Rectal smooth muscle tissue (tissue), 1 donor: Measurements from ENCODE around the gene PKD1L1.

ENCODE experiments used
- H3K27ac ChIP-seq: one replicate; pipeline ENCODE4 v1.7.0; 2013; ENCODE audit warnings: low read depth, low read length, inconsistent platforms
- H3K27me3 ChIP-seq: one replicate; pipeline ENCODE4 v1.7.0; 2013; ENCODE audit warnings: low read length; ENCODE audit not compliant: control insufficient read depth, insufficient read depth
- H3K36me3 ChIP-seq: one replicate; pipeline ENCODE4 v1.7.0; 2013; ENCODE audit warnings: low read length; ENCODE audit not compliant: control insufficient read depth, insufficient read depth
- H3K4me1 ChIP-seq: one replicate; pipeline ENCODE4 v1.7.0; 2013; ENCODE audit warnings: low read length; ENCODE audit not compliant: control insufficient read depth, insufficient read depth
- H3K4me3 ChIP-seq: one replicate; pipeline ENCODE4 v1.7.0; 2013; ENCODE audit warnings: low read length
- H3K9ac ChIP-seq: one replicate; pipeline ENCODE4 v1.7.0; 2013; ENCODE audit warnings: low read length

The PKD1L1 gene

GRCh38 chr7:47811632-47812380, 136.5 kb downstream of the PKD1L1 start:
- Histone ChIP-seq H3K27ac (no peak overlapping the region), H3K4me3 (no peak overlapping the region), H3K9ac (no peak overlapping the region), H3K4me1 (no peaks in the 10 kb centered on the region), H3K36me3 (no peaks in the 10 kb centered on the region), H3K27me3 (no peaks in the 10 kb centered on the region)

DNA sequence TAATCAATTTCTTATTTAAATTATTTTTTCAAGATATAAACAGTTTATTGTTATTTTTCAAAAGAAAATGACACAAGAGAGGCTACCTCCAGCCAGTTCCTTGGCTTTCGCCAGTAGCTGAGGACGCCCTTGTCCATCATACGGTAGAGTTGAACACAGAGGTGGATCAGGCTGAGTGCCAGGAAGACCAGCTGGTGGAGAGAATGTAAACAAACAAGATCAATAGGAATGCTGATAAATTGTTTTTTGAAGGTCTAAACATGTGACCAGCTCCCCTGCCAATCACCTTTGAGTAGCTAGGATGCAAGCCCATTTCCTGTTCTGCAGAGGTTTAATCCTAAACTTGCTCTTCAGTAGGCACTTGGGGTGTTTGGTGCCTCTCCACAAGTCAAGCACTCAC, 138.9 kb downstream of the PKD1L1 start:
- Histone ChIP-seq H3K4me1 (peaks cover 3% of the 10 kb centered on the region), H3K9ac (no peak overlapping the region), H3K27me3 (no peaks in the 10 kb centered on the region), H3K27ac (no peak overlapping the region), H3K36me3 (no peaks in the 10 kb centered on the region), H3K4me3 (no peak overlapping the region)

GRCh38 chr7:47808321-47808720, 139.9 kb downstream of the PKD1L1 start:
- Histone ChIP-seq H3K4me3 (no peak overlapping the region), H3K27me3 (no peaks in the 10 kb centered on the region), H3K36me3 (no peaks in the 10 kb centered on the region), H3K4me1 (peaks cover 3% of the 10 kb centered on the region), H3K27ac (no peak overlapping the region), H3K9ac (no peak overlapping the region)

- no peak overlapping the region for H3K27ac ChIP-seq
- H3K36me3 ChIP-seq = no peaks in the 10 kb centered on the region
- no peaks in the 10 kb centered on the region for H3K27me3 ChIP-seq
Observed at GRCh38 chr7:47807756-47808155, 140.5 kb downstream of the PKD1L1 start.

GRCh38 chr7:47807126-47807525, 141.1 kb downstream of the PKD1L1 start:
- peaks cover 3% of the 10 kb centered on the region for H3K4me1 ChIP-seq
- no peak overlapping the region for H3K9ac ChIP-seq
- no peaks in the 10 kb centered on the region for H3K36me3 ChIP-seq
- no peak overlapping the region for H3K27ac ChIP-seq
- no peak overlapping the region for H3K4me3 ChIP-seq
- H3K27me3 ChIP-seq = no peaks in the 10 kb centered on the region

More at GRCh38 chr7:47807756-47808155, 140.5 kb downstream of the PKD1L1 start:
- no peak overlapping the region for H3K9ac ChIP-seq
- H3K4me1 ChIP-seq = peaks cover 3% of the 10 kb centered on the region
- no peak overlapping the region for H3K4me3 ChIP-seq

DNA sequence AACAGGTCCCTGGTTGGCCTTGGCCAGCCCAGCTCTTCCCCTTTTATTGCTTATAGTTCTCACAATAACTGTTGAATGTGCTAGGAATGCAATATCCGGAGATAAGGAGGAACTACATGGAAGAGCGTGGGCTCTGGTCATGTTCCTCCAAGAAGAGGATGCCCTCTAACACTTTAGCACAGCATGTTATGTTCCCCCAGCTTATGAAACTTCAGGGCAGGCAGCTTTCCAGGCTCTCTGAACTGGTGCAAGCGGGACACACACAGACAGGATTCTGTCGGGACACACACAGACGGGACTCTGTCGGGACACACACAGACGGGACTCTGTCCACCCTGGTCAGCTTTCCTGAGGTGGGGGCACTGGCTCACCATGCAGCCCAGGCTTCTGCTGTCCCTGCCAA, 141.6 kb downstream of the PKD1L1 start:
- no peaks in the 10 kb centered on the region for H3K27me3 ChIP-seq
- H3K27ac ChIP-seq = no peak overlapping the region
- no peak overlapping the region for H3K4me3 ChIP-seq
- H3K9ac ChIP-seq = no peak overlapping the region
- peaks cover 3% of the 10 kb centered on the region for H3K4me1 ChIP-seq
- no peaks in the 10 kb centered on the region for H3K36me3 ChIP-seq

DNA sequence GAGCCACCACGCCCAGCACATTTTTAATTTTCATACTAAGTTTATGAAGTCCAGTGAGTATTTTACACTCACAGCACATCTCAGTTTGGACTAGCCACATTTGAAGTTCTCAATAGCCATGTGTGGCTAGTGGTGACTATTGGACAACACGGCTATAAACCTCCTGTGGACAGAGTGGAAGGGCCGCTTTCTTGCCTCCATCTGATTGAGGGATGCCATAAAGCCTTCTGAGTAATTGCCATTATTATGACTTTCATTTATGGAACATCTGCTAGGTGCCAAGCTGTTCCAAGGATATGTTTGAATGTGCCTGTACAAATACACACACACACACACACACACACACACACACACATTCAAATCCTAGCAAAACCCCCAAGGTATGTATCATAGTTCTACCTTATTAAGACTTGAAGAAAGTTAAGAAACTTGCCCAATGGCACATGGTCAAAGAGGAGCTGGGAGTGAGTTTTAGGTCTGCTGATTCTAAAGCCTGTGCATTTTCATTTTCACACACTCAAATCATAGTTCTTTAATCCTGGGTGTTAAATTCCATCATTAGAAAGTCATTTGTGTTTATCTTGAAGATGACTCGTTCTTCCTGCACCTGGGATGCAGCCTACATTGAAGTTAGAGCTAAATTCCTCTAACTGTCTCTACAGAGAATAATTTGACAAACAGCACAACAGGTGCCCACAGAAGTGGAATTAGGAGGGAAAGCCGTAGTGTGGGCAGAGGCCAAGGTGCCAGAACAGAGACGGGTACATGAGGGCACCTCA, 143.3 kb downstream of the PKD1L1 start:
- H3K4me3 ChIP-seq = no peak overlapping the region
- no peaks in the 10 kb centered on the region for H3K36me3 ChIP-seq
- H3K4me1 ChIP-seq = peaks cover 3% of the 10 kb centered on the region
- no peak overlapping the region for H3K9ac ChIP-seq
- H3K27me3 ChIP-seq = no peaks in the 10 kb centered on the region
- no peak overlapping the region for H3K27ac ChIP-seq

DNA sequence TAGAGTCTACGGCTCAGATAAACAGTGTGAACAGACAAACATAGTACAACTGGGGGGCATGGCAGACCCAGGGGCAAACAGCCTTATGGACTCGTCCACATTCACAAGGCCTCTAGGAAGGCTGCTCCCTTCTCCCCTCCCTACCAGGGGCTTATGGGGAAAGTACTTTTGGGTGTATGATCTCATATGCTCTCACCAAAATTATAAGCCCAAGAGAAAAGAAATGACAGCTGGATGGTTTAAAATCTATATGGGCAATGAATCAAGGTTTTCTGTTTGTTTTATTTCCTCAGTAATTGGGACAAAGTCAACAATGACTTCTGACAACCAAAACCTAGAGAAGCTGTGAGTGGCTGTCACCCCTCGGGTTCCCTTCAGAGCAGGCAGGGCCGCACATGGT, 144.4 kb downstream of the PKD1L1 start:
- H3K4me1 ChIP-seq = peaks cover 3% of the 10 kb centered on the region

DNA sequence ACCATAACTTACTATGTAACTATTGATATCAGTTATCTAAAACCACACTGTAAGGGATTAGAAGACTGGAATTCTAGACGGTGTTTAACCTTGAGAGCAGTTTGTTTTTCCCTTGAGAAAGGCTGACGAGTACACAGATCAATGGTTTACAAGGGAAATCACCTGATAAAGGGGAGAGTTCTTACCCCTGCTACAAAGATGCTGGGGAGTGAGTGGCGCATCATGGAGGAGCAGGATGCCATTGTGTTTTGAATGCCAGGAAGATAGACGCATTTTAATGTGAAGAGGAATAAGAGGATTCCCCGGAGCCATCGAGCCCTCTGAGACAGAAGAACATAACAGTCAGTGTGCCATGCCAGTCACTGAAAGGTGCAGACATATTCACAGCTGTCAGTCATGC, 145.2 kb downstream of the PKD1L1 start:
- Histone ChIP-seq H3K27me3 (no peaks in the 10 kb centered on the region), H3K9ac (no peak overlapping the region), H3K36me3 (no peaks in the 10 kb centered on the region), H3K4me3 (no peak overlapping the region), H3K27ac (no peak overlapping the region), H3K4me1 (peaks cover 3% of the 10 kb centered on the region)

More for the DNA sequence above, 144.4 kb downstream of the PKD1L1 start:
- Histone ChIP-seq H3K27me3 (no peaks in the 10 kb centered on the region), H3K9ac (no peak overlapping the region), H3K4me3 (no peak overlapping the region), H3K27ac (no peak overlapping the region), H3K36me3 (no peaks in the 10 kb centered on the region)

GRCh38 chr7:47801423-47801822, 146.8 kb downstream of the PKD1L1 start:
- no peak overlapping the region for H3K9ac ChIP-seq
- H3K4me1 ChIP-seq = peaks cover 3% of the 10 kb centered on the region
- no peak overlapping the region for H3K4me3 ChIP-seq
- no peaks in the 10 kb centered on the region for H3K27me3 ChIP-seq
- no peak overlapping the region for H3K27ac ChIP-seq
- no peaks in the 10 kb centered on the region for H3K36me3 ChIP-seq

DNA sequence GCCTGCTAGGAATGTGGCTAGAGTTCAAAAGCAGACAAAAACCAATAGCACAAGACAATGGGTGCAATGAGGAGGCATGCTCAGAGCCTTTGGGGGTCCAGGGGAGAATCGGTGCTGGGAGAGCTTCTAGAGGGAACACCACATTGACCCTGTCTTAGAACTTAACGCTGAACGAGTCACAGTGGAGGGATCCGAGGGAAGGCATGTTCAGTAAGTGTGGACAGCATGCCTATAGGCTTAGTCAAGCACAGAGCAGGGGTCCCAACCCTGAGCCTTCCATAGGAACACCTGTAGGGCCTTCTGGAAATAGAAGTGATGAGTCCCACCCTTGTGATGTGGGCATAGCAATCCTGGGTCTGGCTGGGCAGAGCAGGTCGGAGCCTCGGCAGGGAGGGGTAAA, 148.7 kb downstream of the PKD1L1 start:
- H3K9ac ChIP-seq = no peak overlapping the region
- H3K4me1 ChIP-seq = no peaks in the 10 kb centered on the region
- no peaks in the 10 kb centered on the region for H3K27me3 ChIP-seq
- H3K36me3 ChIP-seq = no peaks in the 10 kb centered on the region
- no peak overlapping the region for H3K27ac ChIP-seq
- H3K4me3 ChIP-seq = no peak overlapping the region

GRCh38 chr7:47796347-47796746, 151.9 kb downstream of the PKD1L1 start:
- Histone ChIP-seq H3K9ac (no peak overlapping the region), H3K27ac (no peak overlapping the region), H3K4me1 (no peaks in the 10 kb centered on the region), H3K27me3 (no peaks in the 10 kb centered on the region), H3K36me3 (no peaks in the 10 kb centered on the region), H3K4me3 (no peak overlapping the region)

- H3K27me3 ChIP-seq = no peaks in the 10 kb centered on the region
- no peak overlapping the region for H3K4me3 ChIP-seq
- H3K27ac ChIP-seq = no peak overlapping the region
- H3K36me3 ChIP-seq = no peaks in the 10 kb centered on the region
- no peak overlapping the region for H3K9ac ChIP-seq
- no peaks in the 10 kb centered on the region for H3K4me1 ChIP-seq
Observed at GRCh38 chr7:47795631-47796030, 152.6 kb downstream of the PKD1L1 start.
